ENCODE results near the gene YTHDC2. TPM values are rescaled to one million over a fixed set of nuclear protein-coding genes. Genes with fewer than 3 reads are reported as not detected.
A peak's percentile ranks its signal among the peaks of the same experiment; 100 is the strongest.

YTHDC2 gene
- total RNA-seq, 1 experiment from 2014 or later = 24.6 TPM

DNA sequence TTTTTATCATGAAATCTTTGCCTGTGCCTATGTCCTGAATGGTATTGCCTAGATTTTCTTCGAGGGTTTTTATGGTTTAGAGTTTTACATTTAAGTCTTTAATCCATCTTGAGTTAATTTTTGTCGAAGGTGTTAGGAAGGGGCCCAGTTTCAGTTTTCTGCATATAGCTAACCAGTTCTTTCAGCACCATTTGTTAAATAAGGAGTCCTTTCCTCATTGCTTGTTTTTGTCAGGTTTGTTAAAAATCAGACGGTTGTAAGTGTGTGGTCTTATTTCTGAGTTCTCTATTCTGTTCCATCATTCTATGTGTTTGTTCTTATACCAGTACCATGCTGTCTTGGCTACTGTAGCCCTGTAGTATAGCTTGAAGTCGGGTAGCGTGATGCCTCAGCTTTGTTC is 55.9 kb downstream of the YTHDC2 start:
- intact Hi-C loops (cut with micrococcal nuclease) = no loop called here
- BruUV-seq (replicated peaks) = no TSS peak
- Mint-ChIP-seq H3K4me1 (ENCODE audit: insufficient read depth, unreplicated experiment) (no peaks in the 10 kb centered on the region), H3K9me3 (ENCODE audit: unreplicated experiment) (peaks cover 16% of the 10 kb centered on the region), H3K27me3 (ENCODE audit: insufficient read depth, unreplicated experiment) (no peaks in the 10 kb centered on the region), H3K36me3 (ENCODE audit: insufficient read depth, unreplicated experiment) (peaks cover 75% of the 10 kb centered on the region), H3K27ac (ENCODE audit: low read depth, unreplicated experiment) (no peak overlapping the region), H3K4me3 (ENCODE audit: unreplicated experiment) (no peak overlapping the region)
- ChIA-PET POLR2A (interaction anchor here (0.5 kb wide), 1 partner anchor 445 kb away, joined by 3 read pairs; no protein-coding TSS in a partner anchor), CTCF (no interaction called here)
- no peak for DNase-seq (ENCODE audit: unreplicated experiment)
- TF ChIP-seq, protein P1, sequence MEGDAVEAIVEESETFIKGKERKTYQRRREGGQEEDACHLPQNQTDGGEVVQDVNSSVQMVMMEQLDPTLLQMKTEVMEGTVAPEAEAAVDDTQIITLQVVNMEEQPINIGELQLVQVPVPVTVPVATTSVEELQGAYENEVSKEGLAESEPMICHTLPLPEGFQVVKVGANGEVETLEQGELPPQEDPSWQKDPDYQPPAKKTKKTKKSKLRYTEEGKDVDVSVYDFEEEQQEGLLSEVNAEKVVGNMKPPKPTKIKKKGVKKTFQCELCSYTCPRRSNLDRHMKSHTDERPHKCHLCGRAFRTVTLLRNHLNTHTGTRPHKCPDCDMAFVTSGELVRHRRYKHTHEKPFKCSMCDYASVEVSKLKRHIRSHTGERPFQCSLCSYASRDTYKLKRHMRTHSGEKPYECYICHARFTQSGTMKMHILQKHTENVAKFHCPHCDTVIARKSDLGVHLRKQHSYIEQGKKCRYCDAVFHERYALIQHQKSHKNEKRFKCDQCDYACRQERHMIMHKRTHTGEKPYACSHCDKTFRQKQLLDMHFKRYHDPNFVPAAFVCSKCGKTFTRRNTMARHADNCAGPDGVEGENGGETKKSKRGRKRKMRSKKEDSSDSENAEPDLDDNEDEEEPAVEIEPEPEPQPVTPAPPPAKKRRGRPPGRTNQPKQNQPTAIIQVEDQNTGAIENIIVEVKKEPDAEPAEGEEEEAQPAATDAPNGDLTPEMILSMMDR (IDR thresholded peaks at IDR 0.05; ENCODE audit: unreplicated experiment) = no peak

DNA sequence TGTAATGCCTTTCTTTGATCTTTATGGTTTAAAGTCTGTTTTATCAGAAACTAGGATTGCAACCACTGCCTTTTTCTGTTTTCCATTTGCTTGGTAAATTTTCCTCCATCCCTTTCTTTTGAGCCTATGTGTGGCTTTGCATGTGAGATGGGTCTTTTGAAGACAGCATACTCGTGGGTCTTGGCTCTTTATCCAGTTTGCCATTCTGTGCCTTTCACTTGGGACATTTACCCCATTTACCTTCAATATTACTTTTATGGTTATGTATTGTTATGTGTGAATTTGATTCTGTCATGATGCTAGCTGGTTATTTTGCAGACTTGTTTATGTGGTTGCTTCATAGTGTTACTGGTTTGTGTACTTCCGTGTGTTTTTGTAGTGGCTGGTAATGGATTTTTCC is 59.2 kb downstream of the YTHDC2 start:
- Mint-ChIP-seq H3K27ac (ENCODE audit: low read depth, unreplicated experiment) (no peak overlapping the region), H3K4me3 (ENCODE audit: unreplicated experiment) (no peak overlapping the region), H3K9me3 (ENCODE audit: unreplicated experiment) (peaks cover 16% of the 10 kb centered on the region), H3K36me3 (ENCODE audit: insufficient read depth, unreplicated experiment) (peaks cover 50% of the 10 kb centered on the region), H3K4me1 (ENCODE audit: insufficient read depth, unreplicated experiment) (no peaks in the 10 kb centered on the region), H3K27me3 (ENCODE audit: insufficient read depth, unreplicated experiment) (no peaks in the 10 kb centered on the region)
- ChIA-PET CTCF (no interaction called here), POLR2A (interaction anchor here (0.6 kb wide), 1 partner anchor 18 kb away, joined by 3 read pairs; no protein-coding TSS in a partner anchor)
- intact Hi-C loops (cut with micrococcal nuclease) = no loop called here
- TF ChIP-seq, protein P1 (IDR thresholded peaks at IDR 0.05; ENCODE audit: unreplicated experiment) = no peak
- BruUV-seq (replicated peaks) = no TSS peak
- no peak for DNase-seq (ENCODE audit: unreplicated experiment)

DNA sequence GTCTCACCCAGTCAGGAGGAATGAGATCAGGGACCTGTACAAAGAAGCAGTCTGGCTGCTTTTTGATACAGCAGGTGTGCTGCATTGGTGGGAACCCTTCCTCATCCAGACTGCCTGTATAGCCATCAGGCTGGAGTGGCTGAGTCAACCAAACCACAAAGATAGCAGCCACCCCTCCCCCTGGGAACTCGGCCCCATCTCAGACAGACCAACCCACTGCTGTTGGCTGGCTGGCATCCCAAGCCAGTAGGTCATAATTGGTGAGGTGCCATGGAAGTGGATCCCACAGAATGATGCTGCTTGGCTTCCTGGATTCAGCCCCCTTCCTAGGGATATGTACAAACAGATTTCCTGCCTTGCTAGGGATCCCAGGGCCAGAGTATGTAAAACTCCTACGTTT is 60.9 kb downstream of the YTHDC2 start:
- peaks cover 43% of the 10 kb centered on the region for H3K36me3 Mint-ChIP-seq (ENCODE audit: insufficient read depth, unreplicated experiment)
- POLR2A ChIA-PET = no interaction called here
- peak; percentile 52 for DNase-seq (ENCODE audit: unreplicated experiment)
- H3K27me3 Mint-ChIP-seq (ENCODE audit: insufficient read depth, unreplicated experiment) = no peaks in the 10 kb centered on the region
- TF ChIP-seq, protein P1 (IDR thresholded peaks at IDR 0.05; ENCODE audit: unreplicated experiment) = no peak
- BruUV-seq (replicated peaks) = no TSS peak
- no peak overlapping the region for H3K4me3 Mint-ChIP-seq (ENCODE audit: unreplicated experiment)
- H3K9me3 Mint-ChIP-seq (ENCODE audit: unreplicated experiment) = peaks cover 16% of the 10 kb centered on the region
- CTCF ChIA-PET = no interaction called here
- no peak overlapping the region for H3K27ac Mint-ChIP-seq (ENCODE audit: low read depth, unreplicated experiment)
- intact Hi-C loops (cut with micrococcal nuclease) = no loop called here
- H3K4me1 Mint-ChIP-seq (ENCODE audit: insufficient read depth, unreplicated experiment) = no peaks in the 10 kb centered on the region

DNA sequence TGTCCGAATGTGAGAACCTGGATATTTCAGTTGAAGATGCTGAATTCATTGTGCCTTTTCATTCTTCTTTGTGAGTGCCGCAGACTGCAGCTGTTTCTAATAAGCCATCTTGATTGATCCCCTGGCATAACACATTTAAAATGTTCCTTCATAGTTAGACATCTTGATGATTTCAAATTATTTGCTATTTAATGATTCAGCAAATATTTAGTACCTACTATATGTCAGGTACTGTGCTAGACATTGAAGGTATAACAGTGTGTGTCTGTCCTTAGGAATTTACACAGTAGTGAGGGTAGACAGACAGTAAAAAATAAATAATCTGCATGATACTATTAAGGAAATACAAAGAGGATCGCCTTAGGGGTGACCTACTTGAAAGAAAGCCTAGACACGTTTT is 61.6 kb downstream of the YTHDC2 start:
- intact Hi-C loops (cut with micrococcal nuclease) = no loop called here
- TF ChIP-seq, protein P1 (IDR thresholded peaks at IDR 0.05; ENCODE audit: unreplicated experiment) = no peak
- H3K36me3 Mint-ChIP-seq (ENCODE audit: insufficient read depth, unreplicated experiment) = peaks cover 49% of the 10 kb centered on the region
- no peaks in the 10 kb centered on the region for H3K4me1 Mint-ChIP-seq (ENCODE audit: insufficient read depth, unreplicated experiment)
- peaks cover 16% of the 10 kb centered on the region for H3K9me3 Mint-ChIP-seq (ENCODE audit: unreplicated experiment)
- no peak overlapping the region for H3K27ac Mint-ChIP-seq (ENCODE audit: low read depth, unreplicated experiment)
- ChIA-PET POLR2A (no interaction called here), CTCF (no interaction called here)
- no peak overlapping the region for H3K4me3 Mint-ChIP-seq (ENCODE audit: unreplicated experiment)
- no peaks in the 10 kb centered on the region for H3K27me3 Mint-ChIP-seq (ENCODE audit: insufficient read depth, unreplicated experiment)
- no TSS peak for BruUV-seq (replicated peaks)
- no peak for DNase-seq (ENCODE audit: unreplicated experiment)
